Subcutaneous adipose tissue (tissue), 4 donors: ENCODE data around the gene CREM. TPM values are rescaled to one million over a fixed set of nuclear protein-coding genes. Genes with fewer than 3 reads are reported as not detected.

Source experiments
- total RNA-seq, 4 donors: library from RNA; depleted of rRNA; stranded (reverse); fragments of >200 nt; gene quantifications; one replicate each; pipeline ENCODE4 v1.1.0, GENCODE V29; 2016
- TF ChIP-seq, protein P1 (sequence below): fragments of 450-650 bp; IDR thresholded peaks from one replicate; pipeline ENCODE4 v1.5.1; 2016; ENCODE audit warnings: low read depth, mild to moderate bottlenecking, control low read depth, antibody characterized with exemption, moderate library complexity

CREM gene
- total RNA-seq, 4 donors from 2014 or later, result 29.8 to 90.8 (median 43.0) TPM

- TF ChIP-seq, protein P1, sequence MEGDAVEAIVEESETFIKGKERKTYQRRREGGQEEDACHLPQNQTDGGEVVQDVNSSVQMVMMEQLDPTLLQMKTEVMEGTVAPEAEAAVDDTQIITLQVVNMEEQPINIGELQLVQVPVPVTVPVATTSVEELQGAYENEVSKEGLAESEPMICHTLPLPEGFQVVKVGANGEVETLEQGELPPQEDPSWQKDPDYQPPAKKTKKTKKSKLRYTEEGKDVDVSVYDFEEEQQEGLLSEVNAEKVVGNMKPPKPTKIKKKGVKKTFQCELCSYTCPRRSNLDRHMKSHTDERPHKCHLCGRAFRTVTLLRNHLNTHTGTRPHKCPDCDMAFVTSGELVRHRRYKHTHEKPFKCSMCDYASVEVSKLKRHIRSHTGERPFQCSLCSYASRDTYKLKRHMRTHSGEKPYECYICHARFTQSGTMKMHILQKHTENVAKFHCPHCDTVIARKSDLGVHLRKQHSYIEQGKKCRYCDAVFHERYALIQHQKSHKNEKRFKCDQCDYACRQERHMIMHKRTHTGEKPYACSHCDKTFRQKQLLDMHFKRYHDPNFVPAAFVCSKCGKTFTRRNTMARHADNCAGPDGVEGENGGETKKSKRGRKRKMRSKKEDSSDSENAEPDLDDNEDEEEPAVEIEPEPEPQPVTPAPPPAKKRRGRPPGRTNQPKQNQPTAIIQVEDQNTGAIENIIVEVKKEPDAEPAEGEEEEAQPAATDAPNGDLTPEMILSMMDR, result no peak
Measured at GRCh38 chr10:35124540-35124939, 2.1 kb upstream of the CREM start.

DNA sequence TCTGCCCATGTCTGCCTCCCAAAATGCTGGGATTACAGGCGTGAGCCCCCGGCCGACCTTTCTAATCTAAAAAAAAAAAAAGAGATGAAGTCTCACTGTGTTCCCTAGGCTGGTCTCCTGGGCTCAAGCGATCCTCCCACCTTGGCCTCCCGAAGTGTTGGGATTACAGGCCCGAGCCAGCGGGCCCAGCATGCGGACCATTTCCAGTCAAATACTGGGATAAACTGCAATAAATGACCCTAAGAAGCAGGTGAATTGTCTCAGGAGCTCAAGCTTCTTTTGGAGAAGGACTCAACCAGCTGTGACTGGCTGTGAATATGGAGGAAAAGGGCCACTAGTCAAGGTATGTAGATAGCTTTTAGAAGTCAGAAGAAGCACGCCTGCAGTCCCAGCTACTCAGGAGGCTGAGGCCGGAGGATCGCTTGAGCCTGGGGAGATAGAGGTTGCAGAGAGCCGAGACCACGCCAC is 550 bp upstream of the CREM start:
- TF ChIP-seq, protein P1, result no peak

GRCh38 chr10:35127289-35127891 is 744 bp downstream of the CREM start:
- TF ChIP-seq, protein P1, result no peak

DNA sequence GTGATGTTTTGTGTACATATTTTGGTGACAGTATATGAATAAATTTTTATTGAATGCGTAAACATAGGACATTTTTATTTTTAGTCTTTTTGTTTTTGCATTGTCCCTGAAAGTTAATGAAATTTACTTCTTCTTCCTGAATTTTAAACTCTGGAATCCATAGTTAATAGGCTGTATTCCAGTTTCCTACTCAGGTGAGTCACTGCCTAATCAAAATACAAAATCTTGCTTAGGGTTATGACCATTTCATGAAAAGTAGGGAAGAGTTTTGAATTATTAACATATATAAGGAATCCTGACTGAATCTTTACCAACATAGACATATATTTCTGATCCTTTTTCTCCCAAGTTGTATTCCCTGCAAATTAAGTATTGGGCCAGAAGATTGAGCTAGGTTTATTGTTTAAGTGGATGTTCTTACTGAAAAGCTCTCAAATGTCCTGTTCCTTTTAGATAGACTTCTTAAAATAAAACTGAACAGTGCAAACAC is 2.6 kb downstream of the CREM start:
- TF ChIP-seq, protein P1, result no peak

DNA sequence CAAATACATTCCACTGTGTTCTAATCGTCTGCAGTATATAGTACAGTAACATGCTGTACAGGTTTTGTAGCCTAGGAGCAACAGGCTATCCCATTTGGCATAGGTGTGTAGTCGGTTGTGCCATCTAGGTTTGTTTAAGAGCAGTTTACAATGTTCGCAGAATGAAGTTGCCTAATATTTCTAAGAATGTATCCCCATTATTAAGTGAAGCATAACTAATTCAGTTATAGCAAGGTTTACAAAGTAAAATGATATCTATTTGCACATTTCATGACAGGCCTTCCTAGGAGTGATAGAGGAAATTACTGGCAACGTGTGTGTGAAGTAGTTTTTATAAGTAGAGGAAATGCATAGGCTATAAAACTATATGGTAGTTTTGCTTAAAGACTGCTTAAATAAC is 4.0 kb downstream of the CREM start:
- TF ChIP-seq, protein P1, result no peak

GRCh38 chr10:35132727-35133126 is 6.1 kb downstream of the CREM start:
- TF ChIP-seq, protein P1, result no peak

GRCh38 chr10:35133586-35133985 is 6.9 kb downstream of the CREM start:
- TF ChIP-seq, protein P1, result no peak
